ENCODE measurements around the gene NRIP2.
"Not testable (repeated sequence)": the region's sequence is repeated elsewhere in the genome, so short reads cannot be mapped to it uniquely, and the experiment has no call there.

The NRIP2 gene

GRCh38 chr12:2864198-2864597 is 29.4 kb upstream of the NRIP2 start:
- H3K4me3 ChIP-seq (ENCODE audit: control insufficient read depth, low read depth, low read length) = no peak overlapping the region
- no peak for DNase-seq (ENCODE audit: low read depth)
- TF ChIP-seq CTCF (conservative IDR thresholded peaks at IDR 0.05; ENCODE audit: control insufficient read depth, insufficient read depth, low read depth, low read length) = no peak

DNA sequence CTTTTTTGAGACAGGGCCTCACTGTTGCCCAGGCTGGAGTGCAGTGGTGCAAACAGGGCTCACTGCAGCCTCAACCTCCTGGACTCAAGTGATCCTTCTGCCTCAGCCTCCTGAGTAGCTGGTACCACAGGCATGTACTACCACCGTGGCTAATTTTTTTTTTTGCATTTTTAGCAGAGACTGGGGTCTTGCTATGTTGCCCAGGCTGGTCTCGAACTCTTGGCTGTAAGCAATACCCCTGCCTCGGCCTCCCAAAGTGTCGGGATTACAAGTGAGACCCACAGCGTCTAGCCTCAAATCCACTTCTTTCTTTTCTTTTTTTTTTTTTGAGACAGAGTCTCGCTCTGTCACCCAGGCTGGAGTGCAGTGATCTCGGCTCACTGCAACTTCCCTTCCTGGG is 28.6 kb upstream of the NRIP2 start:
- not testable (repeated sequence) for H3K4me3 ChIP-seq (ENCODE audit: control insufficient read depth, low read depth, low read length)

GRCh38 chr12:2862876-2863275 is 28.0 kb upstream of the NRIP2 start:
- no peak for TF ChIP-seq CTCF (conservative IDR thresholded peaks at IDR 0.05; ENCODE audit: control insufficient read depth, insufficient read depth, low read depth, low read length)
- no peak overlapping the region for H3K4me3 ChIP-seq (ENCODE audit: control insufficient read depth, low read depth, low read length)
- no peak for DNase-seq (ENCODE audit: low read depth)

More for the DNA sequence above, 28.6 kb upstream of the NRIP2 start:
- DNase-seq (ENCODE audit: low read depth) = not testable (repeated sequence)

DNA sequence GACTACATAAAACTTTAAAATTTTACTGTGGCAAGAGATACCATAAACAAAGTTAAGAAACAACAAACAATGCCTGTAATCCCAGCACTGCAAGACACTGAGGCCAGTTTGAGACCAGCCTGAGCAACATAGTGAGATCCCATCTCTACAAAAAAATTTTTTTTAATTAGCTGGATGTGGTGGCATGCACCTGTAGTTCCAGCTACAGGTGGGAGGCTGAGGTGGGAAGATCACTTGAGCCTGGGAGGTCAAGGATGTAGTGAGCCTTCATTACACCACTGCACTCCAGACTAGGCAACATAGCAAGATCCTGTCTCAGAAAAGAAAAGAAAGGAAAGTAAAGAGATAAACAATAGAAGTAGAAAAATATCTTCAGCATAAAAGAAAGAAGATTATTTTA is 25.3 kb upstream of the NRIP2 start:
- TF ChIP-seq CTCF (conservative IDR thresholded peaks at IDR 0.05; ENCODE audit: control insufficient read depth, insufficient read depth, low read depth, low read length) = no peak
- no peak overlapping the region for H3K4me3 ChIP-seq (ENCODE audit: control insufficient read depth, low read depth, low read length)
- DNase-seq (ENCODE audit: low read depth) = no peak

GRCh38 chr12:2858944-2859421 is 24.1 kb upstream of the NRIP2 start:
- H3K4me3 ChIP-seq (ENCODE audit: control insufficient read depth, low read depth, low read length) = no peak overlapping the region
- no peak for TF ChIP-seq CTCF (conservative IDR thresholded peaks at IDR 0.05; ENCODE audit: control insufficient read depth, insufficient read depth, low read depth, low read length)
- DNase-seq (ENCODE audit: low read depth) = no peak

GRCh38 chr12:2858334-2858733 is 23.5 kb upstream of the NRIP2 start:
- no peak overlapping the region for H3K4me3 ChIP-seq (ENCODE audit: control insufficient read depth, low read depth, low read length)
- TF ChIP-seq CTCF (conservative IDR thresholded peaks at IDR 0.05; ENCODE audit: control insufficient read depth, insufficient read depth, low read depth, low read length) = no peak
- DNase-seq (ENCODE audit: low read depth) = no peak

- DNase-seq (ENCODE audit: low read depth) = no peak
- no peak overlapping the region for H3K4me3 ChIP-seq (ENCODE audit: control insufficient read depth, low read depth, low read length)
- no peak for TF ChIP-seq CTCF (conservative IDR thresholded peaks at IDR 0.05; ENCODE audit: control insufficient read depth, insufficient read depth, low read depth, low read length)
These were observed 22.7 kb upstream of the NRIP2 start for GRCh38 chr12:2857576-2857975.
